ENCODE measurements around the gene SLC22A1. TPM values are rescaled to one million over a fixed set of nuclear protein-coding genes. Genes with fewer than 3 reads are reported as not detected.

Gene SLC22A1
- total RNA-seq, 1 experiment from 2014 or later = 0.86 TPM

DNA sequence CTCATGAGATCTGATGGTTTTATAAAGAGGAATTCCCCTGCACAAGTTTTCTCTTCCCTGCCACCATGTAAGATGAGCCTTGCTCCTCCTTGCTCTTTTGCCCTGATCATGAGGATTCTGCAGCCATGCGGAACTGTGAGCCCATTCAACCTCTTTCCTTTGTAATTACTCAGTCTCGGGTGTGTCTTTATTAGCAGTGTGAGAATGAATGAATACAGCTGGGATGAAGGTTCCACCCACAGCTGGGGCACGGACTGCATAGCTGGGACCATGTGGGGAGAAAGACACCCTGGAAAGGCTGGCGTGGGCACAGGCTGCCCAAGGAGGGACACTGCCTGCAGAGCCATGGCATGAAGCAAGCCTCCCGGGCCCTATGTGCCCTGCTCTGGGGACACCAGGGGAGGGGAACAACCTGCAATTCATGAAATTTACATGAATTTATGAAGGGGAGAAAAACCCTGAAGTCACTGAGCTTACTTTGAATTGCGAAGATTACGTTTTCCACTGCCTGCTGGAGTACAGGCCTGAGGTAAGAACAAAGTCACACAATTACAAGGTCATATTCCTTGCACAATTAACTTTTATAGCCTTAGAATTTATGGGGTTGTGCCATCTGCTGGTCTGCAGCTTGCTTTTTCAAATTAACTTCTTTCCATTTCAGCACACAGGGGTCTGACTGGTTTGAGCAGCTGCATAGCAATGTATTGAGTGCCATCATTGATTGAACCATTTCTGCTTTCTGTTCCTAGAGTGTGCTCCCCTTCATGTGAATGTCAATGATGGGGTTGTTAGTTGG lies 46.2 kb downstream of the SLC22A1 start:
- intact Hi-C loops (cut with micrococcal nuclease) = no loop called here
- CTCF ChIA-PET = no interaction called here
- Histone ChIP-seq H3K4me2 (ENCODE audit: low read length) (no peak overlapping the region), H3K4me1 (ENCODE audit: control insufficient read depth in 1 of 2, insufficient read depth in 2 of 2, low read length in 2 of 2) (no peaks in the 10 kb centered on the region), H3K36me3 (ENCODE audit: control insufficient read depth in 1 of 2, insufficient read depth in 2 of 2, low read length in 2 of 2) (no peaks in the 10 kb centered on the region), H4K20me1 (ENCODE audit: insufficient read depth) (no peaks in the 10 kb centered on the region), H2AFZ (ENCODE audit: low read depth, low read length, poor library complexity, severe bottlenecking) (no peak overlapping the region), H3K27ac (ENCODE audit: low read depth, low read length) (no peak overlapping the region), H3K79me2 (ENCODE audit: insufficient read depth, low read length) (no peaks in the 10 kb centered on the region), H3K27me3 (ENCODE audit: insufficient read depth, low read length) (no peaks in the 10 kb centered on the region), H3K9me2 (ENCODE audit: insufficient read depth) (no peaks in the 10 kb centered on the region), H3K4me3 (replicated peaks in 1 of 2; ENCODE audit: low read depth in 1 of 2, low read length in 2 of 2) (no peak overlapping the region), H3K9me3 (ENCODE audit: control insufficient read depth in 1 of 2, insufficient read depth in 1 of 2, low read depth in 1 of 2, low read length in 2 of 2) (no peaks in the 10 kb centered on the region), H3K9ac (ENCODE audit: low read length) (no peak overlapping the region)
- no TSS peak for BruUV-seq (replicated peaks)
- DNase-seq (ENCODE audit: low read depth, low spot score) (no peak), ATAC-seq (no peak)
- RAD21 ChIA-PET (ENCODE audit: low non-redundant PET in 1 of 2, low total read pairs in 2 of 2, uncharacterized antibody in 2 of 2, unreplicated experiment in 2 of 2) = no interaction called here
- POLR2A ChIA-PET = no interaction called here
- no peak for TF ChIP-seq RAD21 (IDR thresholded peaks at IDR 0.05; ENCODE audit: low read depth)
- TF ChIP-seq SRF (IDR thresholded peaks at IDR 0.05; ENCODE audit: low read depth) = no peak
- TF ChIP-seq EZH2phosphoT487 (IDR thresholded peaks at IDR 0.05; ENCODE audit: borderline replicate concordance) = no peak
- no peak for TF ChIP-seq FOSL1 (IDR thresholded peaks at IDR 0.05; ENCODE audit: low read depth)
- no peak for TF ChIP-seq ATF3 (IDR thresholded peaks at IDR 0.05)
- TF ChIP-seq CBX3 (IDR thresholded peaks at IDR 0.05; ENCODE audit: low read depth) = no peak
- no peak for TF ChIP-seq EZH2 (IDR thresholded peaks at IDR 0.05)
- TF ChIP-seq CEBPB (IDR thresholded peaks at IDR 0.05; ENCODE audit: low read depth) = no peak
- TF ChIP-seq YY1 (IDR thresholded peaks at IDR 0.05; ENCODE audit: extremely low read depth, insufficient replicate concordance, low read depth, low read length) = no peak
- no peak for TF ChIP-seq EGR1 (IDR thresholded peaks at IDR 0.05; ENCODE audit: low read depth)
- TF ChIP-seq MAX (IDR thresholded peaks at IDR 0.05) = no peak
- TF ChIP-seq SIN3A (IDR thresholded peaks at IDR 0.05; ENCODE audit: low read depth) = no peak
- no peak for TF ChIP-seq ZNF274 (IDR thresholded peaks at IDR 0.05; ENCODE audit: low read depth, low read length)
- no peak for TF ChIP-seq ZFX (IDR thresholded peaks at IDR 0.05)
- no peak for TF ChIP-seq TCF7L2 (IDR thresholded peaks at IDR 0.05; ENCODE audit: borderline replicate concordance, extremely low read depth, insufficient read depth, insufficient read length)
- TF ChIP-seq, protein P1, sequence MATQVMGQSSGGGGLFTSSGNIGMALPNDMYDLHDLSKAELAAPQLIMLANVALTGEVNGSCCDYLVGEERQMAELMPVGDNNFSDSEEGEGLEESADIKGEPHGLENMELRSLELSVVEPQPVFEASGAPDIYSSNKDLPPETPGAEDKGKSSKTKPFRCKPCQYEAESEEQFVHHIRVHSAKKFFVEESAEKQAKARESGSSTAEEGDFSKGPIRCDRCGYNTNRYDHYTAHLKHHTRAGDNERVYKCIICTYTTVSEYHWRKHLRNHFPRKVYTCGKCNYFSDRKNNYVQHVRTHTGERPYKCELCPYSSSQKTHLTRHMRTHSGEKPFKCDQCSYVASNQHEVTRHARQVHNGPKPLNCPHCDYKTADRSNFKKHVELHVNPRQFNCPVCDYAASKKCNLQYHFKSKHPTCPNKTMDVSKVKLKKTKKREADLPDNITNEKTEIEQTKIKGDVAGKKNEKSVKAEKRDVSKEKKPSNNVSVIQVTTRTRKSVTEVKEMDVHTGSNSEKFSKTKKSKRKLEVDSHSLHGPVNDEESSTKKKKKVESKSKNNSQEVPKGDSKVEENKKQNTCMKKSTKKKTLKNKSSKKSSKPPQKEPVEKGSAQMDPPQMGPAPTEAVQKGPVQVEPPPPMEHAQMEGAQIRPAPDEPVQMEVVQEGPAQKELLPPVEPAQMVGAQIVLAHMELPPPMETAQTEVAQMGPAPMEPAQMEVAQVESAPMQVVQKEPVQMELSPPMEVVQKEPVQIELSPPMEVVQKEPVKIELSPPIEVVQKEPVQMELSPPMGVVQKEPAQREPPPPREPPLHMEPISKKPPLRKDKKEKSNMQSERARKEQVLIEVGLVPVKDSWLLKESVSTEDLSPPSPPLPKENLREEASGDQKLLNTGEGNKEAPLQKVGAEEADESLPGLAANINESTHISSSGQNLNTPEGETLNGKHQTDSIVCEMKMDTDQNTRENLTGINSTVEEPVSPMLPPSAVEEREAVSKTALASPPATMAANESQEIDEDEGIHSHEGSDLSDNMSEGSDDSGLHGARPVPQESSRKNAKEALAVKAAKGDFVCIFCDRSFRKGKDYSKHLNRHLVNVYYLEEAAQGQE (IDR thresholded peaks at IDR 0.05; ENCODE audit: low read depth) = no peak
- no peak for TF ChIP-seq ELF1 (IDR thresholded peaks at IDR 0.05; ENCODE audit: borderline replicate concordance, low read depth)
- TF ChIP-seq SP1 (IDR thresholded peaks at IDR 0.05; ENCODE audit: low read depth) = no peak
- no peak for TF ChIP-seq ZBTB33 (IDR thresholded peaks at IDR 0.05; ENCODE audit: extremely low read depth, insufficient replicate concordance, low read length)
